ENCODE data around the gene CPT1C.
A peak's percentile ranks its signal among the peaks of the same experiment; 100 is the strongest.

The CPT1C gene

DNA sequence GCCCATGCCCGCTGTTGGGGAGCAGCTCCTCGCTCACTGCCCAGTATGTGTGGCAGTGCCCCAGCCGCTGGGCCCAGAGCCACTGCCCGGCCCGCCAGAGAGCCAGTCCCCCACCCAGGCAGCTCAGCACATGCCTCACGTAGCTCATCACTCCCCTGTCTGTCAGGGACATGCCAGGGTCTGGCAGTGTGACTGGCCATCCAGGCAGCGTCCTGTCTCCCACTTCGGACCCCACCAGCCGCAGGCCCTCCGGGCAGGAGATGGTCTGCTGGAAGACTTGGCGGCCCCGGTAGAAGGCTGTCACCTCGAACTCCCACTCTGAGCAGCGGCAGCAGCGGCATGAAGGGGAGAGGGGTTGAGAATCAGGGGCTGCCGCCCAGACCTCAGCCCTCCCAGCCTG lies 28.9 kb upstream of the CPT1C start:
- no peak for DNase-seq

- DNase-seq, result no peak
Measured at GRCh38 chr19:49663224-49663623, 27.7 kb upstream of the CPT1C start.

- DNase-seq, result peak; percentile 42 to 76
Measured at GRCh38 chr19:49664171-49665035, 26.5 kb upstream of the CPT1C start.

GRCh38 chr19:49665036-49665350 lies 25.9 kb upstream of the CPT1C start:
- no peak for DNase-seq

GRCh38 chr19:49665351-49666119 lies 25.4 kb upstream of the CPT1C start, which contains the start of the genes BCL2L12 and IRF3:
TSS of gene BCL2L12 (plus strand) at chr19:49665933. CDS start at chr19:49666693, 760 bp downstream.
TSS of gene IRF3 (minus strand) at chr19:49665857. CDS start at chr19:49664838, 1,019 bp downstream.
- peak; percentile 69 to 87 for DNase-seq

DNA sequence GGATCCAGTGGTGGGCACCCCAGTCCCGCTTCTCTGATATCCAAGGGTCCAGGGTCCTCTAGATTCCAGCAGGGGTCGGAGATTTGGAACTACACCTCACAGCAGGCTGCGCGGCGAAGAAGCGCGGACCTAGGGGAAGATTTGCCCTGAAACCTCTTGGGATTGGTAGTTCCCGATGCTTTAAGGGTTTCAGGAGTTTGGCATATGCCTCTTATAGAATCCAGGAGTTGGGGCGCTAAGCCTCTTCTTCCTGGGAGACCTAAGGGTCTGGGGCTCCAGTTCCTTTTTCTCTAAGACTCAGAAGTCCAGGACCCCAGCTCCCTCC lies 24.8 kb upstream of the CPT1C start:
- DNase-seq, result no peak

- no peak for DNase-seq
Measured at GRCh38 chr19:49667473-49667872, 23.4 kb upstream of the CPT1C start.

DNA sequence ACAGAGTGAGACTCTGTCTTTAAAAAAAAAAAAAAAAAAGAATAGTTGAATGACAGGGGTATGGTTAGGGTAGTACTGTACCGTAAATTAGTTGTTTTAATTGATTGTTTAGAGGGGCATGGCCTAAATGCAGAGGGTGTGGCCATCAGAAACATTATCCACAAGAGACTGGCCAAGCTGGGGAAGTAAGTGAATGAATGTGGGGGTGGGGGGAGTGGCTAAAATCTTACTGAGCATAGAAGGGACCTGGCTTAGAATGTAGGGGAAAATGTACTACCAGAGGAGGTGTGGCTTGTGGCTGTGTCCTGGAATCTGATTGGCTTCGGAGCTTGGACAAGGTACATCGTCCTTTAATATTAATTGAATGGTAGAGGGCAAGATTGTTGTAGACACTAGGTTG lies 21.4 kb upstream of the CPT1C start:
- DNase-seq, result no peak

DNA sequence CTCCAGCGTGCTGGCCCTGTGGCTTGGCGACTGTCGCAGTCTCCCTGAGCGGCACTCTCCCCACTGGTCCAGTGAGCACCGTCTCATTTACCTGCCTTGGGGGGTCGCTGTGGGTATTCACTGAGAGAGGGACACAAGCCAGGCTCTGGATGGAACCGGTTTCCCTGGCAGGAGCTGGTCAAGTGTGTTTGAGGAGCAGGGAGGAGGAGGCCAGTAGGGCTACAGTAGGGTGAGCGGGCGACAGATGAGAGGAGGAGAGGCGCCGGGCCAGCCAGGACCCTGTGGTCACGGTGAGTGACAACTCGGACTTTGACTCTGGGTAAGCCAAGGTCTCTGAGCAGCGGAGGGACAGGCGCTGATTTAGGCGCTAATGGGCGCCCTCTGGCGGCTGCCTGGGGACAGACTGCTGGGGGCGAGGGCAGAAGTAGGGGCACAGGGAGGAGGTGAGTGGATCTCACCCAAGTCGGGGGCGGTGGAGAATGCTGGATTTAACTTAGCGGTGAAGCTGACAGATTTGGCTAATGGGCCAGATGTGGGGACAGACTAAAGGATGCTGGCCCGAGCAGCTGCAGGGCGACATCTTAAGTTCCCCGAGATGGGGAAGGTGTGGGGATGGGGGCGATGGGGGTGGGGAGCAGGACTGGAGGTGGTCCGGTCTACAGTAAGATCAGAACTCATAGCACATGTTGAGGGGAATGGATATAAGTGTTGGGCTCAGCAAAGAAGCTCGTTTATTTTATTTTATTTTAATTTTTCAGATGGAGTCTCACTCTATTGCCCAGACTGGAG lies 18.6 kb upstream of the CPT1C start:
- DNase-seq, result peak in 1 of 2 experiments; percentile 19

DNA sequence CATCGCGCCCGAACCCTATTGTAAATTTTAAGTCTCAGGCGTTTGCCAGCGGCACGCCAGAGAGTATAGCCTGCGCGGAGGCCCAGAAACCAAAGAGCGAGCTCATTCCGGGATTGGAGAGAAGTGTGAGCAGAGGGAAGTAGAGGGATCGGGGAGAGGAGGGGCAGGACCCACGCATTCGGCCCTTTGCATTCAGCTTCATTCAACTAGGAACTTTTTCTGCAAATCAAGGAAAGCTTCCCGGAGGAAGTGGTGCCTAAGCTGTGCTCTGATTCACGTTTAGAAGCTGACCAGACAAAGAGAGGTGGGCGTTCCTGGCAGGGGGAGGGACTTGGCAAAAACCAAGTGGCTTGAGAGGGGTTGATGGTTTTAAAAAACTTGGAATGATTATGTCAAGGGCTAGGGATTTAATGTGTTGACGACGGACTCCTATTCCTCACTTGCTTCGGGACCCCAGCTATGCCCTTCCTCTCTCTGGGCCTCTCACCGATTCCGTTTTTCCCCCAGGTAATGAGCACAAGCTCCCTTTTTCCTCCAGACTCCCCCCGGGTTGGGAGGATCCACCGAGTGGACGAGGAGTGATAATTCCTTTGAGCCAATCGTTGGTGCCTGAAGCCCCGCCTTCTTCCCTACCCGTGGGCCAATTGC lies 14.7 kb upstream of the CPT1C start:
- peak; percentile 44 to 90 for DNase-seq

- DNase-seq, result peak; percentile 100
Measured at GRCh38 chr19:49676784-49677230, 14.1 kb upstream of the CPT1C start.

- no peak for DNase-seq
Measured at GRCh38 chr19:49677231-49677900, 13.6 kb upstream of the CPT1C start, which contains the start of gene PRMT1. TSS of gene PRMT1 (plus strand) at chr19:49677271. CDS start at chr19:49677281, 10 bp downstream.

- peak; percentile 24 to 41 for DNase-seq
Measured at GRCh38 chr19:49677901-49678674, 12.8 kb upstream of the CPT1C start.

DNA sequence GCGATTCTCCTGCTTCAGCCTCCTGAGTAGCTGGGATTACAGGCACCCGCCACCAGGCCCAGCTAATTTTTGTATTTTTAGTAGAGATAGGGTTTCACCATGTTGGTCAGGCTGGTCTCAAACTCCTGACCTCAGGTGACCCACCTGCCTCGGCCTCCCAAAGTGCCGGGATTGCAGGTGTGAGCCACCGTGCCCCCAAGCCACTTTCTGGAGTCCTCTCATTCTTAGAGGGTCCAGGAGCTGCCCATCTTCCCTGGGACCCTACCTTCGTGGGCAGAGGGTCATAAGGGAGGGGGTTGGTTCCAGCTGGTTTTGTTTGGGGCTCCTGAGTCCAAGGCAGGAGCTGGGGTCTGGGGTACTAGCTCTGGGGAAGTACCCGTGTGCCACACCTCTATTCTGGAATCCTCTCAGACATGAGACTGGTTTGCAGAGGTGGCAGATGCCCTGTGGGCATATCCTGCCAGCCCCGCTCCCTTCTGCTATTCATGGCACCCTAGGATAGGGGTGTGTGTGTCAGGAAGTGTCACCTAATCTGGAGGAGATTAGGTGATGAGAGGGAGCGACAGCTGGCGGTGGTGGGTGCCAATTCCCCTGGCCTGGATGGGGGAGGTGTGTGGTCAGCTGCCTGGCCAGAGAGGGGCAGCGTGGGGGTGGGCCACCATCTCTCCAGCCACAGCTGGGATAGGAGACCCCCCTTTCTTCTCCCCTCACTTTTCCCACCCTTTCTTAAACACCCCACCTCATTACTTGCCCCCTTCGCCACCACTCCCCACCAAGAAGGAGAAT lies 11.7 kb upstream of the CPT1C start:
- no peak for DNase-seq

- no peak for DNase-seq
Measured at GRCh38 chr19:49679771-49680413, 11.0 kb upstream of the CPT1C start.

- peak in 1 of 2 experiments; percentile 75 for DNase-seq
Measured at GRCh38 chr19:49680421-49681351, 10.2 kb upstream of the CPT1C start.

DNA sequence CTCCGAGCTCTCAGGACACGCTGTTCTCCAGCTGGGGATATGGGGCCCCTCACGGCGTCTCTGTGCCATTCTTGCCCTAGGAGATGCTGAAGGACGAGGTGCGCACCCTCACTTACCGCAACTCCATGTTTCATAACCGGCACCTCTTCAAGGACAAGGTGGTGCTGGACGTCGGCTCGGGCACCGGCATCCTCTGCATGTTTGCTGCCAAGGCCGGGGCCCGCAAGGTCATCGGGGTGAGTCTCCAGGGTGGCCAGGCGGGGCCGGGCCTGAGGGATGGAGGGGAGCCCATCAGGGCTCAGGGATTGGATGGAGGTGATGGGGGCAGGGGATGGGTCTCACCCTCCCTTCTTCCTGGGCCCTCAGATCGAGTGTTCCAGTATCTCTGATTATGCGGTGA lies 9.1 kb upstream of the CPT1C start:
- no peak for DNase-seq

GRCh38 chr19:49682274-49682673 lies 8.6 kb upstream of the CPT1C start:
- no peak for DNase-seq

DNA sequence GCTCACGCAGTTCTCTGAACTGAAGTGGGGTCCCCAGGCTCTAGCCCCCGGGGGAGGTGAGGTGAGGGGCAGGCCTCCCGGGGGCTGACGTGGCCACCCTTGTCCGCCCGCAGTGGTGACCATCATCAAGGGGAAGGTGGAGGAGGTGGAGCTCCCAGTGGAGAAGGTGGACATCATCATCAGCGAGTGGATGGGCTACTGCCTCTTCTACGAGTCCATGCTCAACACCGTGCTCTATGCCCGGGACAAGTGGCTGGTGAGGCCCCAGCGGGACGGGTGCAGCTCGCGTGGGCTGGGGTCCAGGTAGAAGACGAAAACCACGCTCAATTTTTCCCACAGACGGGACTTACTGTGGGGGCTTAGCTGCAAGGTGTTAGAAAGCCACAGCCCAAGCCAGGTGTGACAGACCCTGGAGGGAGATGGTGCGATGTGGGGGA lies 7.1 kb upstream of the CPT1C start:
- DNase-seq, result no peak

Measured in SW 1271 (cell line).